SU-DHL-6 (cell line): Measurements from ENCODE around the gene KIF18B.

Experiments
- CTCF ChIP-seq: fragments of 200-600 bp; sonication (generic); IDR thresholded peaks from one replicate; pipeline ENCODE4 v1.5.1; 2017; ENCODE audit warnings: antibody characterized with exemption, mild to moderate bottlenecking, low read length, moderate library complexity; ENCODE audit not compliant: insufficient read depth, poor library complexity, severe bottlenecking
- EZH2phosphoT487 ChIP-seq: fragments of 200-600 bp; sonication (generic), shearing (Covaris generic); conservative IDR thresholded peaks from 2 replicates; pipeline ENCODE4 v1.6.1; 2018; ENCODE audit warnings: mild to moderate bottlenecking, antibody characterized with exemption, low read length, moderate library complexity, mixed read lengths

- TF ChIP-seq CTCF (no peak), EZH2phosphoT487 (no peak)
These were observed 46.1 kb downstream of the KIF18B start for GRCh38 chr17:44901411-44901921.
